Thyroid gland (tissue), 4 donors: ENCODE data around the gene SEC14L5.

ENCODE experiments used
- POLR2A ChIP-seq, 2 donors: fragments of 450-650 bp; IDR thresholded peaks; one replicate each; pipeline ENCODE4 v1.6.1; 2017; ENCODE audit warnings: antibody characterized with exemption in 2 of 2, mild to moderate bottlenecking in 2 of 2, moderate library complexity in 1 of 2
- TF ChIP-seq, protein P1 (sequence below), 6 experiments: fragments of 200-600 bp in 3 of 6; fragments of 450-650 bp in 3 of 6; sonication (generic) in 3 of 6; IDR thresholded peaks; one replicate each; pipeline ENCODE4 v1.5.1; 2016 to 2019; ENCODE audit warnings: antibody characterized with exemption in 6 of 6, mild to moderate bottlenecking in 2 of 6, inconsistent platforms in 1 of 6, moderate library complexity in 1 of 6

DNA sequence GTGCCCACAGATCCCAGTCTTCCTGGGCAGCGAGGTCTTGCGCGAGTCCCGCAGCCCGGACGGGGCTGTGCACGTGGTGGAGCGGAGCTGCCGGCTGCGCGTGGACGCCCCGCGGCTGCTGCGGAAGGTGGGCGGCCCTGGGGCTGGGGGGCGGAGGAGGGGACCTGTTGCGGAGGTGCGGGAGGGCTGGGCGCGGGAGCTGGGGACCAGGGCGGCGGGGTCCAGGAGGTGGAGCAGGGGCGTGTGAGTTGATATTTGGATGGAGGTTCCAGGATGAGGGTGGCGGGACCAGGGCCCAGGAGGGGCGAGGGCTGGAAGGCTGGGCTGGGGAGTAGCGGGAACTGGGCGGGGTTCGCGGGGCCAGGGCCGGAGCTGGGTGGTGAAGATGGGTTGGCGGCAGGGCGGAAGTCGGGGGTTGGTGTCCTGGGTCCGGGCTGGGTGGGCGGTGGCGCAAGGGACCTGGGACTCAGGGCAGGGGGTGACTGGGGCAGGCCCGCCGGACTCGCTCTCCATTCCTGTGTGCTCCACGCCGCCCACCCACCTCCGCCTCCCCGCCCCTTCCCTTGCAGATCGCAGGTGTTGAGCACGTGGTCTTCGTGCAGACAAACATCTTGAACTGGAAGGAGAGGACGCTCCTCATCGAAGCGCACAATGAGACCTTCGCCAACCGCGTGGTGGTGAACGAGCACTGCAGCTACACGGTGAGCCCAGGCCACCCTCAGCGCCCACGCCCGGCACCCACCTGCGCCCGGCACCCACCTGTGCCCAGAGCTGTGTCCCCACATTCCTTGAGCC, 29.6 kb downstream of the SEC14L5 start:
- TF ChIP-seq, protein P1, sequence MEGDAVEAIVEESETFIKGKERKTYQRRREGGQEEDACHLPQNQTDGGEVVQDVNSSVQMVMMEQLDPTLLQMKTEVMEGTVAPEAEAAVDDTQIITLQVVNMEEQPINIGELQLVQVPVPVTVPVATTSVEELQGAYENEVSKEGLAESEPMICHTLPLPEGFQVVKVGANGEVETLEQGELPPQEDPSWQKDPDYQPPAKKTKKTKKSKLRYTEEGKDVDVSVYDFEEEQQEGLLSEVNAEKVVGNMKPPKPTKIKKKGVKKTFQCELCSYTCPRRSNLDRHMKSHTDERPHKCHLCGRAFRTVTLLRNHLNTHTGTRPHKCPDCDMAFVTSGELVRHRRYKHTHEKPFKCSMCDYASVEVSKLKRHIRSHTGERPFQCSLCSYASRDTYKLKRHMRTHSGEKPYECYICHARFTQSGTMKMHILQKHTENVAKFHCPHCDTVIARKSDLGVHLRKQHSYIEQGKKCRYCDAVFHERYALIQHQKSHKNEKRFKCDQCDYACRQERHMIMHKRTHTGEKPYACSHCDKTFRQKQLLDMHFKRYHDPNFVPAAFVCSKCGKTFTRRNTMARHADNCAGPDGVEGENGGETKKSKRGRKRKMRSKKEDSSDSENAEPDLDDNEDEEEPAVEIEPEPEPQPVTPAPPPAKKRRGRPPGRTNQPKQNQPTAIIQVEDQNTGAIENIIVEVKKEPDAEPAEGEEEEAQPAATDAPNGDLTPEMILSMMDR (IDR thresholded peaks at IDR 0.05): no peak
- TF ChIP-seq POLR2A (IDR thresholded peaks at IDR 0.05): no peak
